Islet of Langerhans (tissue), 1 donor: ENCODE data around the gene ACBD4.

ENCODE experiments used
- FAIRE-seq: peaks from one replicate; lab custom pipeline; 2011; peaks lifted over from hg19 to GRCh38; lab: Jason Lieb, UNC

ACBD4 gene

DNA sequence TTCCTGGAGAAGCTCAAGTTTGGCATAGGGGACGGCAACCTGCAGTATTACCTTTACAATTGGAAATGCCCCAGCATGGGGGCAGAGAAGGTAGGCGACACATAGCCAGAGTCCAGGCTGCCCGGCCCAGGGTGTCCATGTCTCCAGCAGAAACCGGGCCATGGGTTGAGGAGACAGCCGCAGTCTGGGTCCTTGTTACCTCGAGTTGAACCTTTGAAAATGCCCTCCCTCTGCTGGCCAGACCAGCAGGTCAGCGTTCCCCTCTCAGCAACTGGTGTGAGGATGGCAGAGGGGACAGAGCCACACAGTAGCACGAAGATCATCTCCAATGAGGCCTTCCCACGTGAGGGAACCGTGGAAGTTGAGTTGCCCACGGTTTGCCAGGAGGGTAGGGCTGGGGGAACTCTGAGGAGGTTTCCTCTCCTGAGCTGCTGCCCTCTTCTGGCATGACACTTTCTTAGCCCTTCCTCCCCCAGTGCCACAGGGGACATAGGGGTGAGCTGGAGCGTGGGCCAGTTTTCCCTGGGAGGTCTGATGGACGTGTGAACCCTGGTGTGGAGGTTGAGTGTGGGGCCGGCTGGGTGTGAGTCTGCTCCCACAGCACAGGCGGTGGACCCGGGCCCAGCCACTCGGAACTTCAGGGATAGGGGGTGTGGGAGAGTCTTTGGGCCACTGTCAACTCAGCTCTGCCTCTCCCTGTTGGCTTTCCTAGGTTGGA is 30.4 kb upstream of the ACBD4 start:
- no peak for FAIRE-seq

DNA sequence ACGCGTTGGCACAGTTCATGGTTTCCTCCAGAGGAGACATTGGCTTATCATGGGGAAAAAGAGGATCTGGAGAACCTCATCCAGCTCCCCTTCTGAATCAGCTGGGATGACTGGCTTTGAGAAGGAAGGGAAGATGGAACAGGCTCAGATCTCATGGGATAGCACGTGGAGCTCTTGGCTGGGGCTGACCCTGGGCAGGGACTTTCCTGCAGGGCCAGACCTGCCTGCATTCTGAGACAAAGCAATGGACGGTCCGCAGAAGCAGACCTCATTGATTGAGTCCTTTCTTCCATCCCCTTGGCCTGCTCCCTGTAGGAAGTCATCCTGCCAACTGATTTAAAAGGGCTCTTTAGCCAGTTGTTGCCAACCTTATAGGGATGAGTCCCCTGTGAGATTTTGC is 29.4 kb upstream of the ACBD4 start:
- no peak for FAIRE-seq

DNA sequence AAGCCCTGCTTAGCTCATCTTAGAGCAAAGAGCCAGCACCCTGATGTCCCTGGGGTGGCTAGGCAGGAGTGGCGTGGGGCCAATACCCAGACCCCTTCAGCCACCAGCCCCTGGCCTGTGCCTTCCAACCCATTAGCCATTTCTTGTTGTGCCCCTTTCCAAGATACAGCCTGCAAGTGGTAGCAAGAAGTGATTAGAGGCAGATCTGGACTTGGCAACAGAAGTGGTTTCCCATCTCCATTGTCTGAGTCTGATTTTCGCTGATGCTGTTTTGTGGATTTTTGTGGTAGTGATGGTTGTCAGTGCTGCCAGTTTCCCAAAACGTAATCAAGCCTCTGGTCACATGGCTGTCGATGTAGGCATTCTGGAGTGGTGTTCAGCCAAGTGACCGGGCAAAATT is 28.9 kb upstream of the ACBD4 start:
- no peak for FAIRE-seq

DNA sequence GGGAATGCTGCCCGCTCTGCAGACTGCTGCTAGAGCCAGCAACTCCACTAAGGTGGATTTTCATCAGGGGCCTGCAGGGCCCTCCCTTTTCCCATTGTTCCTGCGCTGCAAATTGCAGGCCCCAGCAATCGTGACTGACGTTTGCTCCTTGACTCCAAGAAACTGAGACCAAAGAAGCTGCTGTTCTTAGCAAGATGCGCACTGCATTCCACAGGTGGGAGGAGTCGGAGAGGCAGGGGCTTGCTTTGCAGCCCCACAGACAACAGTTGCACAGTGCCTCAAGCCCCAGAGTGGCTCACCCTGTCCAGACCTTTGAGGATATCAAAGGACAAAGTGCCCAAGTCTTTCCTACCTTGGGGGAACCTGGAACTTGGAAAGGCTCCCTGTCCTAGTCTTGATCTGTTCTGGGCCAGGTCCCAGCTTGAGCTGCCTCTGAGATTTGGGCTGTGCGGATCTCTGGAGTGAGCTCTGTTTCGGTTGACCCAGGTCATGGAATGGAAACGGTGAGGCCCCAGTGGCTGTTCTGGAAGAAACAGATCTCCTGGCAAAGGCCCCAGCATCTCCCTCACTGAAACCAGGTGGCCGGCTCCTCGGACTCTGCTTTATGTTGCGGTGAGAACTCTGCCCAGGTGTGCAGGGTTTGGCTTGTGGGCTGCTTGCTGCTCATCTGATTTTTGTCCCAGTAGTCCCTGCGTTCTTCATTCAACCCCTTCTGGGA is 28.0 kb upstream of the ACBD4 start:
- FAIRE-seq = no peak

DNA sequence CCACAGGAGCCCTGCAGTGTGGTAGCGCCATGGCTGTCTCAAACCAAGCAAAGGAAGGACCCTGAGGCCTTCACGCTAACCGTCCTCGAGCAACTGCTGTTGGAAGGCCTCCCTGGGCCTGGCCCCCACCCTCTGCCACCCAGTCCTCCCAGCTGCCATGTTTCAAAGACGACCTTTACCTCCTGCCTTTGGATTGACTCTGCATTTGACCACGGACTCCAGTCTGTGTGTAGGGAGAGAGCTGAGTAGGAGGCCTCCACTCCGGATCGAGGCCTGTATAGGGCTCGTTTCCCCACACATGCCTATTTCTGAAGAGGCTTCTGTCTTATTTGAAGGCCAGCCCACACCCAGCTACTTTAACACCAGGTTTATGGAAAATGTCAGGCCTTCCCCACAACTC is 27.4 kb upstream of the ACBD4 start:
- no peak for FAIRE-seq

DNA sequence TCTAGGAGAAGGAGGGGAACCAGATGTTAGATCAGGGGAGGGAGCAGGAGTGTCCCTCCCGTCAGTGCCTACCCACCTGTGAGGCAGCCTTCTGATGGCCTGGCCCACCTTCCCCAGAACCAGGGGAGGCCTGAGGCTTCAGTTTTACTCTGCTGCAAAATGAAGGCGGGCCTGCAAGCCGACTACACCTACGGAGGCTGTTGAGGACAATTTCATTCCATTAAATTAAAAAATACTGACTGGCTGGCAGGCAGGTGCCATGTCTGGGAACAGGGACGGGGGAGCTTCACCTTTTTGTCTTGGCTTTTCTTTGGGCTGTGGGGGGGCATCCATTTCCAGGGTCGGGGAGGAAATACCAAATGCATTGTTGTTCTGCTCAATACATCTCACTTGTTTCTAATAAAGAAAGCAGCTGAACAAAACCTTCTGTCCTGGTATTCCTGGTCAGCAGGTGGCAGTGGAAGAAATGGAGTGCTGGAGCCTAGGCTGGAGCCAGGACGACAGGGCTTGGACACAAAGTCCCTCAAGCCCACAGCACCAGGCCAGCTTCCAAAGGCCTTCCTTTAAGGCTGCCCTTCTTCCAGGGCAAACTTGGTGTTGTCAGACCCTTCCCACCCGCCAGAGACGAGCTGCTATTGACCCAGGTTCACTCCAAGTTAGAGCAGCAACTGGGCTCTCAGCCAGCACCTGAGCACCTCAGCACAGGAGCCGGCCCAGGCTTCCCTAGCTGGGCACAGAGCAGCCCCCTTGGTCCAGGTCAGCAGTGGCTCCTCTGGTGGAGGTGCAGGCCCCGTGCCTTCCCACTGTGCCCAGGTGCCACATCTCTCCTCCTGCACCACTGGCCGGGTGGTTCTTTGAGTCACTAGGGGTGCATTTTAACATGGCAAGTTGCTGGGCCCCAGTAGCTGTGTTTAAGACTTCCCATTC is 26.6 kb upstream of the ACBD4 start:
- FAIRE-seq = no peak

DNA sequence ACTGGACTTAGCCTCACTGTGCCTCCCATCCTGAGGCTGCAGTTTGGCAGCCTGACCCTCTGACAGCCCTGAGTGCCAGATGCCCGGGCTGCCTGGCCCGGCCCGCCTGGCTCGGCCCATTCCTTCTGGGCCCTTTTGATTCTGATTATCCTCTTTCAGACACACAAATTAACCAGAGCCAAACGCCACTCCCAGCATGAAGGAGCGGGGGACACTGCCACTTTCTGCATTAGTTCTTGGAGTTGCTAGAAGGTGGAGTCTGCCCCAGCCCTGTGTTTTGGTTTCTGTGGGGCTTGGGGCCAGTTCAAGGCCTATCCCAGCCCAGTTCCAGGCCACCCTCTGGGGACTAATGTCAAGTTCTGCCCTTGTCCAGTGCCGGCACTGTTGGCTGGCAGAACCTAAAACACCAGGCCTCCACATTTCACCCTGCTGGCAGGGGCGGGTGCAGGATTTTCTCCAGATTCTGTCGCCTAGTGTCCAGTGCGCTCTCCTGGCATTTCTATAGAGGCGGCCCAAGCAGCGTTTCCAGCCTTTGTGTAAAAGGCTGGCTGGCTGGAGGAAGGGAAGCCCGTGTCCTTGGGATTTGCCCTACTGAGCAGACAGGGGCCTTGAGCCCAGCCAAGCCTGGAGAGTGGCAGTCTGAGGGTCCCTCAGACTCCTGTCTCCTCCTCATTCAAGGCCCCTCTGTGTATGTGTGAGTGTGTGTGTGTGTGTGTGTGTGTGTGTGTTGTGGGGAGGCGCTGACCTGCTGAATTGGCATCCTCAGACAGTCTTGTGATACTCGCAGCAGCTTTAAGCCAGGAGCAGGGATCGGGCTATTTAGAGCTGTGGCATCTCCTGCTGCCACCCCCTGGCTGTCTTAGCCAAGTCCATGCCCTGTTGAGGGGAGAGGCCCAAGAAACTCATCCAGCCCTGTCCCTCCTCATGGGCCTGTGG is 24.5 kb upstream of the ACBD4 start:
- no peak for FAIRE-seq

DNA sequence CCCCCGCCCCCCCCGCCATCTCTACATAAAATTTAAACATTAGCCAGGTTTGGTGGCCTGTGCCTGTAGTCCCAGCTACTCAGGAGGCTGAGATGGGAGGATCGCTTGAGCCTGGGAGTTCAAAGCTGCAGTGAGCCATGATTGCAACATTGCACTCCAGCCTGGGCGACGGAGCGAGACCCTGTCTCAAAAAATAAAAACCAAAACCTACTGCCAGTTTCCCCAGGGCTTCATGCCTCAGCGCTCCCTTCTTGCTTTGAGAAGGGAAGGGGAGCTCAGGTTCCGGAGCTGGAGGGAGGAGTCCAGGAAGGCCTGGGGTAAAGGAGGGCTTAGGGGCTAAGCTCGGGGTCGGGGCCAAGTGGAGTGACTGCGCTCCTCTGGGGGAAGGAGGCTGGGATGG is 23.6 kb upstream of the ACBD4 start:
- no peak for FAIRE-seq

DNA sequence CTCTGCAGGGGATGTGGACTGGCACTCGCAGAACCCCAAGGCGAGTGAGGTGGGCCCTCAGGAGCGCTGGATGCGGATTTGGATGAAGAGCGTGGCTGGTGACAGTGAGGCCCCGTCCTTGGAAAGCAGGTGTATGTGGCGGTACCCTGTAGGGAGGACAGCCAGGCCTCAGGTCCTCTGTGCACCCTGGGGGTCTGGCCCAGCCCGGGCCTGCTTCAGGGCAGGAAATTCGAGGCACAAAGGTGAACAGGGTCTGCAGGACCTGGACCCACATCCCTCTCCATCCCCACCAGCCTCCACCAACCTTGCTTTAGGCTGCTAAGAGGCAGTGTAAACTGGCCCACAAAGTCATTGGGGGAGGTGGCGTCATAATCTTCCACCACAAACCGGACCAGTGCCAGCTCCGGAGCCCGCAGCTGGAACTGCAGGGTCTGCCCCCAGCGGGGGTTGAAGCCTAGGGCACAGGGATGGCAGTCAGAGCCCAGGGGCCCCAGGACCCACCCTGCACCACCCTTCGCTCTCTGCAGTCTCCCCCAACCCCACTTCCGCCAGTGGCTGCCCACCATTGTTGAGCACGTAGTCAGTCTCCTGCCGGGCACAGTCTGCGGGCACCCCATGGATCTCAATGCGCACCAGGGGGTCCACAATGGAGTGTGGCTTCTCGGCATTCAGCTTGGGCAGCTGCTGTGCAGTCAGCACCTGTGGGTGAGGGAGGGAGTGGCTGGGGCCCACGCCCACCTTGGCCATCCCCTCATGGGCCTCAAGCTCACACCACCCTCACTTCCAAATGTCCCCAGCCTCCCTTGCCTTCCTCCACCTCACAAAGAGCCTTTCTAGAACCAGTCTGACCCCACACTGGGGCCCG is 22.7 kb upstream of the ACBD4 start:
- FAIRE-seq = no peak

DNA sequence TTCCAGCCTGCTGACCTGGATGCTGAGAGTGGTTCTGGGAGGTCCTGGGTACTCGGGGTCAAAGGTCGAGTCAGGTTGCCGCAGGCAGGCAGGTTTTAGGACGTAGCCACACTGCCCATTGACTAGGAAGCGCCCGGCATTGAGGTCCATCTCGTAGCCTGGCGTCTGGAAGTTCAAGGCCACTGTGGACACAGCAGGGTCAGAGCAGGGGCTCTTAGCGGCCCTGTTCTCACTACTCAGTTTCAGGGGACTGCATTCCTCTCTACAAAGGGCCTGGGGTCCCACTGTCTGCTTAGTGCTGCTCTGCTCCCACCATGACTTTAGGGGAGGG is 22.1 kb upstream of the ACBD4 start:
- no peak for FAIRE-seq

DNA sequence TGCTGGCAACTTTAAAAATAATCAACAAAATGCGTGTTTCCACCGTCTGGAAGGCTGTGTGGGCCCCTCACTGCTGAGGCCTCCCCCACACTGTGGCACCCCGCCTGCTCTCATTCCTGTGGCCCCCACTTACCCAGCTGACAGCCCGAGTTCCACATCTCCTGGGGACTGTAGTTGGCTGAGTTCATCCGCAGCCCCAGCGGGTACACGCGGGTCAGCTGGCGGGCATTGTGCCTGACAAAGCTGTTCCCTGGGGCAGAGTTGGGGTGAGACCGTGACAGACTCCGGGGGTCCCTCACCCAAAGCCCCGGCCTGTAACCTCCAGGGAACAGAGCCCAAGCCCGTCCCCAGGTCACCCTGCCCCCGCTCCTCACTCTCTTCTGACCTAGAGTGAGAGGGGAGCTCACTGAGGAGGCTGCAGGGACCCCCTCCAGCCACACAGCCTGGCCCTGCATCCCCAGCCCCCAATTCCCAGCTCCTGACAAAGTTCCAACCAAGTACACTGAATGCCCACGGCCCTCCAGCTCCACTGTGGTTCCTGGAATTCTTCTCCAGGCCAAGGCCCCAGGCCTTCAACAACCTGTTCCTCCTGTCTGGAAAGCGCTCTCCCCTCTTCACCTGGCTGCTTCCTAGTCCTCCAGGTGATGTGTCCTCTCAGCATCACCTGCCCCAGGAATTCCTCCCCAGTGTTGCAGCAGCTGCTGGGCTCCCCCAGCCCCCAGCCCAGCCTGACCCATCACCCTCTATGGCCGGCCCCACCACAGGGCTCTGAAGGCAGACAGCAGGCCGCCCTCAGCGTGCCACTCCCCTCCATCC is 21.2 kb upstream of the ACBD4 start:
- no peak for FAIRE-seq

DNA sequence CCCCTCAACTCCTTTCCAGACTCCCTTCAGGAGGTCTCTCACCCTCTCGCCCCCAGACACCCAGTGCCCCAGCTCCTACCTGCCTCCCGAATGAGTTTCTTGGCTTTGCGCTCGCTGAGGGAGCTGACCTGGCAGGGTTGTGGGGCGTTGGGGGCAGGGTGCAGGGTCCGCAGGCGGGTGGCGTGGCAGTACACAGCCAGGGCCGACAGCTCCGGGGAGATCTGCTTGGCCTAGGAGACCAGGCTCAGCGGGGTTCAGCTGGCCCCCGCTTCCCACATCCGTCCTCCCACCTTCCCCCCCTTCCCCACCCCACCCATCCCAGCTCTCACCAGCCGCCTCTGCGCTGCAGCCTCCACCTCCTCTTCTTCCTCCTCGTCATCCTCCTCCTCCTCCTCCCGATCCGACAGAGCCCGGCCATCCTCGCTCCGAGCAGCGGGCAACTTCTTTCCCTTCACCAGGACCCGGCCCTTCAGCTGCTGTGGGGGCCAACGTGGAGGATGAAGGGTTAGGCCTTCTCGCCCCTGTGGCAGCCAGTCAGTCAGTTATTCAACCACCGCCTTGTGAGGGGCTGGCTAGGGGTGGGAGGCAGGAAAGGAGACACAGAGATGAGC is 20.4 kb upstream of the ACBD4 start:
- FAIRE-seq = no peak

DNA sequence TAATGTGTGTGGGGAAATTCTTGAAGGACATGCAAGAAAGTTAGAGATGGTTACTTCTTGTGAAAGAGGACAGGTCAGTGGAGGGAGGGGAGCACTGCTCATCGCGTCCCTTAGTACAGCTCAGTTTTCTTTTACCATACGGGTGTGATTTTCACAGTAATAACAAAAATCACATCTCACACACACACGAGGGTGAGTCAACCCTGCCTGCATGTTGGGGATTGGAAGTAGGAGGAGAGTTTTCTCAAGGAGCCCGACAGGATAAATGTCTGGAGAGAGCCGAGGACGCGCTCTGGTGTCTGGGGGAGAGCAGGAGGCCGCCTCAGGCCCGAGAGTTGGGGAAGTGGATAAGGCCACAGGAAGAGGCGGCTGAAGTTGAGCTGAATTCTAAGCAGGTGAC is 19.6 kb upstream of the ACBD4 start:
- FAIRE-seq = no peak

DNA sequence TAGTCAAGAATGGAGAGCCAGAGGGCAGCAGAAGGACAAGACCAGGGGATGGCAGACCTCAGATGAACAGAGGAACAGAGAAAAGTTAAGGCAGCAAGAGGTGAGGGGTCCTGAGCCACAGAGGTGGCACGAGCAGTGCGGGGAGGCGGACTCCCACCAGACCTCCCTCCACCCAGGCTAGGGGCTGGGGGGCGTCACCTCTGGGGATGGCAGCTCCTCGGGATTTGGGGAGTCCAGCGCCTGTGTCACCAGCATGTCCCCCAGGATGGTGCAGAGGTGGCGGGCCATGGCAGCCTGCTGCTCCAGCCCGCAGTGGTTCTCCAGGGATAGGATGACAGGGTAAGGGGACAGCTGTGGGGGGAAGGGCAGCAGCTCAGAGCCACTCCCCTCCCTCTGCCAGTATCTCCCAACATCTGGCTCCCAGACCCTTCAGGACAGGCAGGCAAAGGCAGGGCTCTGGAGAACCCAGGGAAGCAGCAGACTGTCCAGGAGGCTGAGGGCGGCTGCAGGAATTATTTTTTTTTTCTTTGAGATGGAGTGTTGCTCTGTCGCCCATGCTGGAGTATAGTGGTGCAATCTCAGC is 19.0 kb upstream of the ACBD4 start:
- FAIRE-seq = no peak

DNA sequence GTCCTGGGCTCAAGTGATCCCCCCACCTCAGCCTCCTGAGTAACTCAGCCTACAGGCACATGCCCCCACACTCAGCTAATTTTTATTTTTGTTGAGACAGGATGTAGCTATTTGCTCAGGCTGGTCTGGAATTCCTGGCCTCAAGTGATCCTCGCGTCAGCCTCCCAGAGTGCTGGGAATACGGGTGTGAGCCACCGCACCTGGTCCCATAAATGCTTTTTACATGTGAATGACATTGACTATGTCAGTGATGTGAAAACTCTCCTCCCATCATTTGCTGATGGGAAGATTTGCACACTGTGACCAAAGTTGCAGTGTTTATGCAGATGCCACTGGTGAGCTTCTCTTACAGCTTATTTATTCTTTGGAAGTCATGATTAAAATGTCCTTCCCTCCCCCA is 18.2 kb upstream of the ACBD4 start:
- no peak for FAIRE-seq

DNA sequence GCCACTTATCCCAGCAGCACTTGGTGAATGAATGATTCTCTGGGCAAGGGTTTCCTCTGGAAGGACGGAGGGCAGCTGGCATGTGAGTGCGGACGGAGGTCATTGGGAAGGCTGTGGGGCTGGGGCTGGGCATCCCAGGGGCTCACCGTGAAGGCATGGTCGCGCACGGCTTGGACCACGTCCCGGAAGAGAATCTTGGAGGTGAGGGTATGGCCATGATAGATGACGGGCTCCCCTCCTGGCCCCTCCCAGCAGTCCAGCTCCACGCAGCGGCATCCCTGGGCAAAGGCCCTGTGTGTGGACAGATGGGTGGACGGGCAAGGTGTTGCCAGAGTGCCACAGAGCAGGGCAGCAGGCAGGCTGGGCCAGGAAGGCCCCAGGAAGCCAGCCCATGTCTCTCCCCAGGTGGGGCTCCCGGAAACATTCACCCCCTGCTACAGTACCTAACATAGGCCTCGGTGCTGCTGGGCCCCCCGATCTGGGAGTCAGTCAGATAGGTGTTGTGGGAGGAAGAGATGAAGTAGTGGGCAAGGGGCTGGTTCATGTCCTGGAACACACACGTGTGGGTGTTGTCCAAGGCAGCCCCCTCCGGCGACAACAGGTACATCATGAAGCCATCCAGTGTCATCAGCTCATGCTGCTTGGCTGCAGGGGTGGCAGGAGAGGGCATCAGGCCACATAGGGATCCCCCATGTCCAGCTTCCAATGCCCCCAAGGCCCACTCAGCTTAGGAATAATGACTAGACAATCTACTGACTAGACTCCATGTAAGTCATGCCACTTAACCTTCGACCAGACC is 17.4 kb upstream of the ACBD4 start:
- no peak for FAIRE-seq

DNA sequence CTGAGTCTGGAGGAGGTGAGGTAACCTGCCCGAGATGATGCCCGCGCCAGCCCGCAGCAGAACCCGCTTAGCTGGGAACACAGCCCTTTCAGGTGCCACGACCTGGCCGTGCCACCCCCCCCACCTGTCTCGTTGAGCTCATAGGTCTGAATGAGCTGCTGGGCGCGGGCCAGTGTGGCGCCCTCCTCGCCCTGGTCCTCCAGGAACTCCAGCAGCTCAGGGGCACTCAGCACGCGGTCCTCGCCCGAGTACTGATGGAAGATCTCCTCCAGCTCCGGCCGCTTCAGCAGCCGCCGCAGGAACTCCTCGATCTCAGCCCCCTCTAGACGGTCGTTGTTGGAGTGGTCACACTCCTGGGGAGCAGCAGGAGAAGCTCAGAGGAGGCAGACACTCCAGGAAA is 16.8 kb upstream of the ACBD4 start:
- FAIRE-seq = no peak

DNA sequence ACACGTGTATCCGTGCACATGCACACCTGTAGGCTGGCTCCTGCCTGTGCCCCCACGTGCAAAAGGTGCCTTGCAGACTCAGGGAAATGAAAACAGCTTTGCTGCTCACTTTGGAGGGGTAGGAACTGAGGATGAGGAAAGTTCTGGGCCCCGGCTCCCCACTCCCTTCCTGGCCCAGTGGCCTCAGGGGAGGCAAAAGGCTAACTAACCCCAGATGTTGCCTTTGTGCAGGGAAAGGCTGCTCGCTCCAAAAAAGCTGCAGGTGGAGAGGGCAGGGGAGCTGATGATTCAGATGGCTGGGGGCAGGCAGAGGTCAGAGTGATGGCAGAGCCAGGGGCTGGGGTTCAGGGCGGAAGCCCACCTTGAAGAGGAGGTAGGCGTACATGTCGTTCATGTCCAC is 15.5 kb upstream of the ACBD4 start:
- FAIRE-seq = no peak

DNA sequence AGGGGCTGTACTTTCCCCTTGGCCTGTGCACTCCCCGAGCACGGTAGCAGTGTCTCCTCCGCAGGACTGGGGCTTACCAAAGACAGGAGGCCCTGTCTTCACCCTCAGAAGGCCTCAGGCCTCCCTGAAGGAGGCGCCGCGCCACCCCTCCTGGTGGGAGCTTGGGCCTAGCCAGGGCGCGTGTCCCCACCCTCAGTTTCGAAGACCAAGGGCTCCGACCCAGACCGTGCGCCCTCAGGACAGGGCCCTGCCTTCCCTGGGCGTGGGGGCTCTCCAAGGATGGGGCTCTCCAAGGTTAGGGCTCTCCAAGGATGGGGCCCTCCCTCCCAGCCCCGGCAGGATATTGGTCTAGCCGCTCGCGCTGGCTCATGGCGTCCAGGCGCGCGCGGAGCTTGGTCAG is 14.9 kb upstream of the ACBD4 start:
- no peak for FAIRE-seq
